ENCODE data around the gene TMC8.
A peak's percentile ranks its signal among the peaks of the same experiment; 100 is the strongest.
"Not testable (repeated sequence)": the region's sequence is repeated elsewhere in the genome, so short reads cannot be mapped to it uniquely, and the experiment has no call there.

Gene TMC8, protein sequence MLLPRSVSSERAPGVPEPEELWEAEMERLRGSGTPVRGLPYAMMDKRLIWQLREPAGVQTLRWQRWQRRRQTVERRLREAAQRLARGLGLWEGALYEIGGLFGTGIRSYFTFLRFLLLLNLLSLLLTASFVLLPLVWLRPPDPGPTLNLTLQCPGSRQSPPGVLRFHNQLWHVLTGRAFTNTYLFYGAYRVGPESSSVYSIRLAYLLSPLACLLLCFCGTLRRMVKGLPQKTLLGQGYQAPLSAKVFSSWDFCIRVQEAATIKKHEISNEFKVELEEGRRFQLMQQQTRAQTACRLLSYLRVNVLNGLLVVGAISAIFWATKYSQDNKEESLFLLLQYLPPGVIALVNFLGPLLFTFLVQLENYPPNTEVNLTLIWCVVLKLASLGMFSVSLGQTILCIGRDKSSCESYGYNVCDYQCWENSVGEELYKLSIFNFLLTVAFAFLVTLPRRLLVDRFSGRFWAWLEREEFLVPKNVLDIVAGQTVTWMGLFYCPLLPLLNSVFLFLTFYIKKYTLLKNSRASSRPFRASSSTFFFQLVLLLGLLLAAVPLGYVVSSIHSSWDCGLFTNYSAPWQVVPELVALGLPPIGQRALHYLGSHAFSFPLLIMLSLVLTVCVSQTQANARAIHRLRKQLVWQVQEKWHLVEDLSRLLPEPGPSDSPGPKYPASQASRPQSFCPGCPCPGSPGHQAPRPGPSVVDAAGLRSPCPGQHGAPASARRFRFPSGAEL

GRCh38 chr17:78130437-78131101 is at the start of gene TMC8:
TMC8 (plus strand) TSS chr17:78130771; CDS start chr17:78131589, 818 bp downstream.
- Histone ChIP-seq H3K4me2 (ENCODE audit: low read depth, low read length, poor library complexity, severe bottlenecking) (peak within 1 kb of the TSS; percentile 81), H3K4me1 (ENCODE audit: insufficient read depth, low read length, poor library complexity, severe bottlenecking) (peaks cover 53% of the 10 kb centered on the region), H3K9me3 (ENCODE audit: insufficient read depth, low read depth, low read length) (no peaks in the 10 kb centered on the region), H3K36me3 (ENCODE audit: insufficient read depth, low read length) (peaks cover 26% of the 10 kb centered on the region; the same call in 1 of the 2 replicates), H2AFZ (ENCODE audit: low read length) (no peak within 1 kb of the TSS), H3F3A (ENCODE audit: low read depth) (peaks cover 13% of the 10 kb centered on the region; the same call in 1 of the 2 replicates), H3K4me3 (ENCODE audit: low read length, poor library complexity, severe bottlenecking) (peak within 1 kb of the TSS; percentile 91), H4K20me1 (ENCODE audit: insufficient read depth, low read length, poor library complexity, severe bottlenecking) (peaks cover 51% of the 10 kb centered on the region), H3K9me2 (replicated peaks; ENCODE audit: low read depth, low read length) (no peaks in the 10 kb centered on the region), H3K27me3 (ENCODE audit: insufficient read depth, low read length, poor library complexity, severe bottlenecking) (peaks cover 8% of the 10 kb centered on the region), H3K79me2 (ENCODE audit: insufficient read depth, low read length) (peaks cover 93% of the 10 kb centered on the region), H3K9ac (ENCODE audit: low read depth, low read length, poor library complexity, severe bottlenecking) (peak within 1 kb of the TSS; percentile 99)
- TF ChIP-seq EZH2phosphoT487 (IDR thresholded peaks at IDR 0.05; ENCODE audit: borderline replicate concordance) (no peak), CTCF (conservative IDR thresholded peaks at IDR 0.05; ENCODE audit: low read length) (no peak)

DNA sequence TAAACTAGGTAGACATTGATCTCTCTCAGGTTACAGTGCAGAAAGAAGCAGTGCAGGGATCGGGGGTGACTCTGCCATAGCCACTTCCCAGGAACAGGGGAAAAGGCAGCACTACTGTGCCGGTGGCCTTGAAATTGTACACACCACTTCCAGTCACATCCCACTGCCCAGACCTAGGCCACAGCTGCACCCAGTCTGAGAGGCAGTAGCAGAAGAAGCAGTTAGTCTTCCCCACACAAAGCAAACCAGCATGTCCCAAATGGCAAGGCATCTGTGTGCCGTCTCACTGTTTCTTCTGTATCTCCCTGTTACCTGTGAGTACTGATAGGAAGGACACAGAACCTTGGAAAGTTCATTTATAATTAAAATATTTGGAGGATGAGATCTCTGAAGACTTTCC is 49.0 kb upstream of the TMC8 start:
- Histone ChIP-seq H3K36me3 (ENCODE audit: insufficient read depth, low read length) (peaks cover 92% of the 10 kb centered on the region), H3K9ac (ENCODE audit: low read depth, low read length, poor library complexity, severe bottlenecking) (no peak overlapping the region), H3K4me1 (ENCODE audit: insufficient read depth, low read length, poor library complexity, severe bottlenecking) (no peaks in the 10 kb centered on the region), H3K9me3 (ENCODE audit: insufficient read depth, low read depth, low read length) (no peaks in the 10 kb centered on the region), H3F3A (ENCODE audit: low read depth) (no peaks in the 10 kb centered on the region), H3K79me2 (ENCODE audit: insufficient read depth, low read length) (no peaks in the 10 kb centered on the region), H3K9me2 (replicated peaks; ENCODE audit: low read depth, low read length) (no peaks in the 10 kb centered on the region), H4K20me1 (ENCODE audit: insufficient read depth, low read length, poor library complexity, severe bottlenecking) (no peaks in the 10 kb centered on the region), H2AFZ (ENCODE audit: low read length) (no peak overlapping the region), H3K4me2 (ENCODE audit: low read depth, low read length, poor library complexity, severe bottlenecking) (no peak overlapping the region), H3K4me3 (ENCODE audit: low read length, poor library complexity, severe bottlenecking) (no peak overlapping the region), H3K27me3 (ENCODE audit: insufficient read depth, low read length, poor library complexity, severe bottlenecking) (no peaks in the 10 kb centered on the region)
- TF ChIP-seq CTCF (conservative IDR thresholded peaks at IDR 0.05; ENCODE audit: low read length) (no peak), EZH2phosphoT487 (IDR thresholded peaks at IDR 0.05; ENCODE audit: borderline replicate concordance) (no peak)

- not testable (repeated sequence) for H3K27me3 ChIP-seq (ENCODE audit: insufficient read depth, low read length, poor library complexity, severe bottlenecking); H4K20me1 ChIP-seq (ENCODE audit: insufficient read depth, low read length, poor library complexity, severe bottlenecking); H3K4me1 ChIP-seq (ENCODE audit: insufficient read depth, low read length, poor library complexity, severe bottlenecking); H3K79me2 ChIP-seq (ENCODE audit: insufficient read depth, low read length); H3K4me3 ChIP-seq (ENCODE audit: low read length, poor library complexity, severe bottlenecking); H3F3A ChIP-seq (ENCODE audit: low read depth); H2AFZ ChIP-seq (ENCODE audit: low read length); H3K9me3 ChIP-seq (ENCODE audit: insufficient read depth, low read depth, low read length); H3K9ac ChIP-seq (ENCODE audit: low read depth, low read length, poor library complexity, severe bottlenecking); H3K9me2 ChIP-seq (replicated peaks; ENCODE audit: low read depth, low read length); H3K4me2 ChIP-seq (ENCODE audit: low read depth, low read length, poor library complexity, severe bottlenecking)
- peaks cover 91% of the 10 kb centered on the region for H3K36me3 ChIP-seq (ENCODE audit: insufficient read depth, low read length)
Observed at GRCh38 chr17:78082355-78082872, 48.2 kb upstream of the TMC8 start.

Data from Loucy (cell line).